HCT116 (cell line): ENCODE results near the gene COL7A1. TPM values are rescaled to one million over a fixed set of nuclear protein-coding genes. Genes with fewer than 3 reads are reported as not detected.

ENCODE experiments used
- ATAC-seq: fragments of 200-7000 bp; cut with Tn5 transposase; 2 replicates; pipeline ENCODE4 v1.9.1; 2020; ENCODE audit warnings: mild to moderate bottlenecking, moderate library complexity
- BruUV-seq: library from RNA; stranded (reverse); fragments of 400-500 nt; replicated peaks from 2 replicates; lab custom pipeline; 2021; lab: Mats Ljungman, UMichigan
- CTCF ChIA-PET: fragments of 300-600 bp; sonication (Branson Sonifier 250); formaldehyde crosslinking; loops from one replicate; lab custom pipeline; 2021; ENCODE audit warnings: antibody characterized with exemption; lab: Charles Lee
- POLR2A ChIA-PET: fragments of 300-600, 350-600 bp; sonication (Branson Sonifier 250); formaldehyde crosslinking; loops from one replicate; lab custom pipeline; 2021; ENCODE audit warnings: antibody characterized with exemption; lab: Charles Lee
- RAD21 ChIA-PET, 2 experiments: fragments of 300-600 bp; sonication (Branson Sonifier 250); formaldehyde crosslinking; loops; one replicate each; lab custom pipeline; 2023; ENCODE audit warnings: low total read pairs in 2 of 2; ENCODE audit not compliant: uncharacterized antibody in 2 of 2, unreplicated experiment in 2 of 2, low non-redundant PET in 1 of 2; lab: Charles Lee
- DNase-seq: peaks from one replicate; pipeline ENCODE4 v3.0.0-alpha.2; 2010; ENCODE audit warnings: low read depth, low spot score
- H2AFZ ChIP-seq: fragments of 200-600 bp; shearing (Covaris generic), sonication (generic); 2 replicates; pipeline ENCODE4 v1.6.1; 2017; ENCODE audit warnings: low read depth, mixed run types, mixed read lengths, antibody characterized with exemption, low read length; ENCODE audit not compliant: poor library complexity, severe bottlenecking
- H3K27ac ChIP-seq: 2 replicates; pipeline ENCODE4 v1.5.1; 2012; ENCODE audit warnings: low read depth, low read length
- H3K27me3 ChIP-seq: fragments of 200-600 bp; sonication (generic); 2 replicates; pipeline ENCODE4 v1.6.1; 2016; ENCODE audit warnings: mixed run types, low read length, mixed read lengths; ENCODE audit not compliant: insufficient read depth
- H3K36me3 ChIP-seq, 2 experiments: fragments of 200-500 bp in 1 of 2; fragments of 200-600 bp in 1 of 2; sonication (Bioruptor generic) in 1 of 2; sonication (generic) in 1 of 2; 2 replicates each; pipeline versions ENCODE4 v1.5.1 to v1.6.1; 2014 to 2016; ENCODE audit warnings: low read length in 2 of 2, inconsistent platforms in 1 of 2, mixed read lengths in 1 of 2, mixed run types in 1 of 2; ENCODE audit not compliant: insufficient read depth in 2 of 2, control insufficient read depth in 1 of 2
- H3K4me1 ChIP-seq, 2 experiments: fragments of 200-600 bp in 1 of 2; sonication (generic) in 1 of 2; 2 replicates each; pipeline versions ENCODE4 v1.5.1 to v1.6.1; 2012 to 2017; ENCODE audit warnings: low read length in 2 of 2, inconsistent platforms in 1 of 2, mild to moderate bottlenecking in 1 of 2, mixed read lengths in 1 of 2, mixed run types in 1 of 2, moderate library complexity in 1 of 2; ENCODE audit not compliant: insufficient read depth in 2 of 2, control insufficient read depth in 1 of 2
- H3K4me2 ChIP-seq: fragments of 200-600 bp; sonication (generic); 2 replicates; pipeline ENCODE4 v1.6.1; 2017; ENCODE audit warnings: mixed run types, low read length, mixed read lengths
- H3K4me3 ChIP-seq, 2 experiments: fragments of 200-600 bp in 1 of 2; sonication (generic) in 1 of 2; replicated peaks in 1 of 2; 2 replicates each; pipeline ENCODE4 v1.5.1; 2011 to 2016; ENCODE audit warnings: low read length in 2 of 2, control low read depth in 1 of 2, low read depth in 1 of 2, mild to moderate bottlenecking in 1 of 2, mixed read lengths in 1 of 2, mixed run types in 1 of 2
- H3K79me2 ChIP-seq: fragments of 200-600 bp; sonication (generic); 2 replicates; pipeline ENCODE4 v1.6.1; 2017; ENCODE audit warnings: mild to moderate bottlenecking, mixed run types, low read length, moderate library complexity, mixed read lengths; ENCODE audit not compliant: insufficient read depth
- H3K9ac ChIP-seq: fragments of 200-600 bp; sonication (generic); 2 replicates; pipeline ENCODE4 v1.6.1; 2016; ENCODE audit warnings: low read length, mixed read lengths
- H3K9me2 ChIP-seq: fragments of 200-600 bp; sonication (generic), shearing (Covaris generic); 2 replicates; pipeline ENCODE4 v1.6.1; 2017; ENCODE audit warnings: mixed run types, mild to moderate bottlenecking, moderate library complexity; ENCODE audit not compliant: insufficient read depth
- H3K9me3 ChIP-seq, 2 experiments: fragments of 200-500 bp in 1 of 2; fragments of 200-600 bp in 1 of 2; sonication (Bioruptor generic) in 1 of 2; sonication (generic) in 1 of 2; 2 replicates each; pipeline ENCODE4 v1.6.1; 2014 to 2017; ENCODE audit warnings: low read length in 2 of 2, mixed read lengths in 2 of 2, inconsistent platforms in 1 of 2, low read depth in 1 of 2, mild to moderate bottlenecking in 1 of 2, mixed run types in 1 of 2, moderate library complexity in 1 of 2; ENCODE audit not compliant: control insufficient read depth in 1 of 2, insufficient read depth in 1 of 2
- H4K20me1 ChIP-seq: fragments of 200-600 bp; sonication (generic), shearing (Covaris generic); 2 replicates; pipeline ENCODE4 v1.6.1; 2017; ENCODE audit warnings: mixed run types, mild to moderate bottlenecking, moderate library complexity; ENCODE audit not compliant: insufficient read depth
- SP1 ChIP-seq: IDR thresholded peaks from 2 replicates; pipeline ENCODE4 v1.6.1; 2012; ENCODE audit warnings: low read depth
- TCF7L2 ChIP-seq: IDR thresholded peaks from 2 replicates; pipeline ENCODE4 v1.7.0; 2011; ENCODE audit warnings: borderline replicate concordance, inconsistent platforms; ENCODE audit not compliant: insufficient read depth, insufficient read length; ENCODE audit errors: extremely low read depth
- ZFX ChIP-seq: fragments of 450-650 bp; IDR thresholded peaks from 2 replicates; pipeline ENCODE4 v1.6.1; 2017
- intact Hi-C: fragments of 100-400 bp; cut with micrococcal nuclease; formaldehyde crosslinking; loops from 2 replicates; pipeline ENCODE4 v1.10.0; 2022
- total RNA-seq: library from RNA; stranded (reverse); gene quantifications from one replicate; pipeline ENCODE4 v1.2.1, GENCODE V29; 2021; ENCODE audit not compliant: unreplicated experiment
- TF ChIP-seq, protein P1 (sequence below): IDR thresholded peaks from 2 replicates; pipeline ENCODE4 v1.6.1; 2012; ENCODE audit warnings: low read depth
- TF ChIP-seq, protein P2 (sequence below): IDR thresholded peaks from 2 replicates; pipeline ENCODE4 v1.6.1; 2012

The COL7A1 gene
- total RNA-seq, 1 experiment from 2014 or later: 11.4 TPM

DNA sequence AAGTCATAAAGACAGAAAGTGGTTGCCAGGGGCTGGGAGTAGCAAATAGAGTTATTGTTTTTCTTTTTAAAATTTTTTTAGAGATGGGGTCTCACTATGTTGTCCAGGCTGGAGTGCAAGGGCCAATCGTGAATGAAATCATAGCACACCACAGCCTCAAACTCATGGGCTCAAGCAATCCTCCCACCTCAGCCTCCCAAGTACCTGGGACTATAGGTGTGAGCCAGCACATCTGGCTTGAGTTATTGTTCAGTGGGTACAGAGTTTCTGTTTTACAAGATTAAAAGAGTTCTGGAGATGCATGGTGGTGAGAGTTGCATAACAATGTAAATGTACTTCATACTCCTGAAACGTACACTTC, 62.2 kb downstream of the COL7A1 start:
- Histone ChIP-seq H3K27ac (no peak overlapping the region), H3K4me2 (no peak overlapping the region), H3K9me2 (no peaks in the 10 kb centered on the region), H3K9me3 (no peaks in the 10 kb centered on the region), H3K79me2 (no peaks in the 10 kb centered on the region), H3K4me1 (no peaks in the 10 kb centered on the region), H3K4me3 (no peak overlapping the region), H4K20me1 (no peaks in the 10 kb centered on the region), H2AFZ (no peak overlapping the region), H3K27me3 (no peaks in the 10 kb centered on the region), H3K9ac (no peak overlapping the region), H3K36me3 (peaks cover 11 to 20% of the 10 kb centered on the region in 2 experiments; a peak in 3 of 4 replicates)
- no peak for TF ChIP-seq ZFX
- TF ChIP-seq, protein P1, sequence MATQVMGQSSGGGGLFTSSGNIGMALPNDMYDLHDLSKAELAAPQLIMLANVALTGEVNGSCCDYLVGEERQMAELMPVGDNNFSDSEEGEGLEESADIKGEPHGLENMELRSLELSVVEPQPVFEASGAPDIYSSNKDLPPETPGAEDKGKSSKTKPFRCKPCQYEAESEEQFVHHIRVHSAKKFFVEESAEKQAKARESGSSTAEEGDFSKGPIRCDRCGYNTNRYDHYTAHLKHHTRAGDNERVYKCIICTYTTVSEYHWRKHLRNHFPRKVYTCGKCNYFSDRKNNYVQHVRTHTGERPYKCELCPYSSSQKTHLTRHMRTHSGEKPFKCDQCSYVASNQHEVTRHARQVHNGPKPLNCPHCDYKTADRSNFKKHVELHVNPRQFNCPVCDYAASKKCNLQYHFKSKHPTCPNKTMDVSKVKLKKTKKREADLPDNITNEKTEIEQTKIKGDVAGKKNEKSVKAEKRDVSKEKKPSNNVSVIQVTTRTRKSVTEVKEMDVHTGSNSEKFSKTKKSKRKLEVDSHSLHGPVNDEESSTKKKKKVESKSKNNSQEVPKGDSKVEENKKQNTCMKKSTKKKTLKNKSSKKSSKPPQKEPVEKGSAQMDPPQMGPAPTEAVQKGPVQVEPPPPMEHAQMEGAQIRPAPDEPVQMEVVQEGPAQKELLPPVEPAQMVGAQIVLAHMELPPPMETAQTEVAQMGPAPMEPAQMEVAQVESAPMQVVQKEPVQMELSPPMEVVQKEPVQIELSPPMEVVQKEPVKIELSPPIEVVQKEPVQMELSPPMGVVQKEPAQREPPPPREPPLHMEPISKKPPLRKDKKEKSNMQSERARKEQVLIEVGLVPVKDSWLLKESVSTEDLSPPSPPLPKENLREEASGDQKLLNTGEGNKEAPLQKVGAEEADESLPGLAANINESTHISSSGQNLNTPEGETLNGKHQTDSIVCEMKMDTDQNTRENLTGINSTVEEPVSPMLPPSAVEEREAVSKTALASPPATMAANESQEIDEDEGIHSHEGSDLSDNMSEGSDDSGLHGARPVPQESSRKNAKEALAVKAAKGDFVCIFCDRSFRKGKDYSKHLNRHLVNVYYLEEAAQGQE: no peak
- no peak for TF ChIP-seq TCF7L2
- no peak for TF ChIP-seq SP1
- TF ChIP-seq, protein P2, sequence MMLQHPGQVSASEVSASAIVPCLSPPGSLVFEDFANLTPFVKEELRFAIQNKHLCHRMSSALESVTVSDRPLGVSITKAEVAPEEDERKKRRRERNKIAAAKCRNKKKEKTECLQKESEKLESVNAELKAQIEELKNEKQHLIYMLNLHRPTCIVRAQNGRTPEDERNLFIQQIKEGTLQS: no peak
- DNase-seq: no peak
- ATAC-seq: no peak
- ChIA-PET CTCF (no interaction called here), RAD21 (no interaction called here), POLR2A (no interaction called here)
- intact Hi-C loops: no loop called here
- no TSS peak for BruUV-seq
